Skin epidermis (tissue), 12 donors: ENCODE measurements around the gene THYN1.
"Not testable (repeated sequence)": the region's sequence is repeated elsewhere in the genome, so short reads cannot be mapped to it uniquely, and the experiment has no call there.

Experiments
- H3K27ac ChIP-seq, 21 experiments: fragments of 200-600 bp; sonication (generic) in 11 of 21; one replicate each; pipeline ENCODE4 v1.5.0; 2020; ENCODE audit warnings: mild to moderate bottlenecking in 3 of 21, inconsistent platforms in 2 of 21, moderate library complexity in 2 of 21
- H3K4me3 ChIP-seq, 7 experiments: fragments of 200-600 bp; sonication (generic) in 2 of 7; one replicate each; pipeline ENCODE4 v1.5.0; 2020; ENCODE audit warnings: inconsistent platforms in 2 of 7, mild to moderate bottlenecking in 2 of 7, moderate library complexity in 1 of 7

The THYN1 gene

DNA sequence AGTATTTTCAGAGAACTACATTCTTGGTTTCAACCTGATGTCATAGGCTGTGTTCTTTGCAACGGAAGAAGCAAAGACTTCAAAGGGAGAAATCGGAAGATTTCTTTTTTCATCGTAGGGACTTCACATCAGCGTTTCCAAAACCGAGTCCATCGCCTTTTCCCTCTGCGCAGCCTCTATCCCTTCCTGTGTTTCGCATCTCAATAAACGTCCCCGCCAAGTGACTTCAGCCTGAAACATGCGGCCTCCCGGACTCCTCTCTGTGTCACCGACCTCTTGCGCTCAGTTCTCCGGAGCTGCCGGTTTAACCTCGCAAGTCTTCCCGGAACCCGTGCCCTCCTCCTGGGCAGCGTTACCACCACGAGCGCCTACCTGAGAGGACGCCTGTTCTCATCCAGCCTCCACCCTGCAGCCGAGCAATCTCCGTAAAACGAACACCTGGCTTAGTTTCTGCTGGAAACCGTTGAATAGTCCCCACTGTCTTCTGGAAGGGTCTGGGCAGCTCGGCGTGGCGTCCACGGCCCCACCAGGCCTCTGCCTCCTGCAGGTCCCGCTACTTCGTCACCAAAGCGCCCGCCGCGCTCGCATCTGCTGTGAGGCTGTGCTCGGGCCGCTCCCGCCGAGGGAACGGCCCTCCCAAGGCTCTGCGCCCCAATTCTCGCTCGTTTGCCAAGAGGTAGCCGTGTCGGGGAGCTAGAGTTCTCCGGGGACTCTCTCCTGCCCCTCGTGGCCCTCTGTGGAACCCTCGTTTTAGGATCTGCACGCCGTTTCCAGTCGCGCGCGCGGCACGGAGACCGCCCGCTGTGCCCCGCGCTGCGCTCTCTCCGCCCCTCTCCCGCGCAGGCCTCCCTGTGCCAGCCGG lies 22.6 kb upstream of the THYN1 start, which contains the start of gene GLB1L3:
Gene GLB1L3, plus strand, starts transcription at position 846 of the 862 bp plus-strand sequence. CDS start 362 bp downstream, outside the sequence.
- Histone ChIP-seq H3K4me3 (peak within 1 kb of the TSS; percentile 34 to 56 (median 41)), H3K27ac (peak within 1 kb of the TSS in 8 of 21 experiments; percentile 2 to 73 (median 38))

DNA sequence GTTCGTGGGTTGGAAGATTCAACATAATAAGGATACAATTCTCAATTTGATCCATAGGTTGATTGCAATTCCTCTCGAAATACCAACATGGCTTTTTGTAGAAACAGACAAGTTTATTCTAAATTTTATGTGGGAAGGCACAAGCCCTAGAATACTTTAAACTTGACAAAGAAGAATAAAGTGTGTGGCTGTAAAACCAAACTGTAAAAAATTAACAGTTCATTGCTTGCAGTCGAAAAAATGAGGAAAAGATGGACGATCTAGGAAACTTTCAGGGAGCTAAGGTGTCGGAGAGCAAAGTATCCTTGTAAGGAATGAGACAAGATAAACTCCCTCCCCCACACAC lies 22.0 kb upstream of the THYN1 start:
- Histone ChIP-seq H3K27ac (peak overlapping the region in 2 of 21 experiments; percentile 59 to 73), H3K4me3 (peak overlapping the region in 6 of 7 experiments; percentile 34 to 56 (median 40))

- H3K4me3 ChIP-seq = no peak overlapping the region
- no peak overlapping the region for H3K27ac ChIP-seq
Measured at GRCh38 chr11:134273317-134273712, 20.2 kb upstream of the THYN1 start.

GRCh38 chr11:134272381-134273316 lies 19.5 kb upstream of the THYN1 start:
- Histone ChIP-seq H3K4me3 (no peak overlapping the region), H3K27ac (no peak overlapping the region)

DNA sequence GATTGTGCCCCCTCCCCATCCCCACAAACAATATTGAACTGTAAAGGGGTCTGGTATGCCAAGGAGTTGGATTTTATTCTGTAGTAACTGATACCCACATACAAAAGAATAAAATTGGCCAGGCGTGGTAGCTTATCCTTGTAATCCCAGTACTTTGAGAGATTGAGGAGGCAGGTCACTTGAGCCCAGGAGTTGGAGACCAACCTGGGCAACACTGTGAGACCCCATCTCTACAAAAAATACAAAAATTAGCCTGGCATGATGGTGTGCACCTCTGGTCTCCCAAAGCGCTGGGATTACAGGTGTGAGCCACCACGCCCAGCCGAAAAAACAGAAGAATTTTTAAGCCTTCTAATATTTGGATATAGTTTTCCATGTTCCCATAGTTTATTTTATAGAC lies 18.8 kb upstream of the THYN1 start:
- Histone ChIP-seq H3K4me3 (no peak overlapping the region), H3K27ac (no peak overlapping the region)

DNA sequence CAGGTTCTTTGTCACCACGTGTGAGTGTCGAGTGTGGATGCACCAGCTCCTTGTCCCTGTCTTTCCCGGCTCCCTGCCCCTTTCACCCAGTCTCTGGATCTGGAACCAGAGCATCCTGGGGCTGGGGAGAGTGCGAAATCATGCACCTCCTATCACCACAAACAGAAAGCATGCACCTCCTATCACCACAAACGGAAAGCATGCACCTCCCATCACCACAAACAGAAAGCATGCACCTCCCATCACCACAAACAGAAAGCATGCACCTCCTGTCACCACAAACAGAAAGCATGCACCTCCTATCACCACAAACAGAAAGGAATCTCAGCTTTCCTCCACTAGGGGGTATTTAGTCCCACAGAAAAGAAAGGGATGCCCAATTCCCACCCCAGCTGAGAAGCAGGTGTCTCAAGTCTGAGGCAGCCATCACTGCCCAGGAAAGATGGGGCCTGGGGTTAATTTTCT lies 17.1 kb upstream of the THYN1 start:
- Histone ChIP-seq H3K27ac (peak overlapping the region in 1 of 21 experiments; percentile 40), H3K4me3 (no peak overlapping the region)

DNA sequence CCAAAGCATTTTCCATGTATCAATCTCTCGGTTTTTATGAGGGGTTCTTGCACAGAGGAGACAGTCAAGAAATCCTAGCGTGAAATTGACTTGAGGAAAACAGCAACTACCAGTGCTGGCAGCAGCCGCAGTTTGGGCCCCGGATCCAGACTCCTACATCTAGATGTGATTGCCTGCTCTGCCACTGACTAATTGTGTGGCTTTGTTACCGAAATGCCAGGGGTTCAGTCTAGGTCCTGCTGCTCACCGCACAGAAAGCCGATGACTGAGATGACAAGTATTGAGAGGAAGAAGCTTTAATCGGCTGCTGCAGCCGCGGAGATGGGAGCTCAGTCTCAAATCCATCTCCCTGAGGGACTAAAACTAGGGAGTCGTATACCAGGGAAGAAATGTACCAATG lies 14.8 kb upstream of the THYN1 start:
- no peak overlapping the region for H3K4me3 ChIP-seq
- peak overlapping the region in 6 of 21 experiments; percentile 5 to 69 (median 36) for H3K27ac ChIP-seq

GRCh38 chr11:134267461-134267860 lies 14.3 kb upstream of the THYN1 start:
- Histone ChIP-seq H3K4me3 (no peak overlapping the region), H3K27ac (peak overlapping the region in 12 of 21 experiments; percentile 5 to 69 (median 22))

- H3K27ac ChIP-seq = peak overlapping the region in 12 of 21 experiments; percentile 5 to 69 (median 38)
- no peak overlapping the region for H3K4me3 ChIP-seq
Measured at GRCh38 chr11:134266841-134267251, 13.7 kb upstream of the THYN1 start.

GRCh38 chr11:134266440-134266839 lies 13.3 kb upstream of the THYN1 start:
- peak overlapping the region in 10 of 21 experiments; percentile 5 to 62 (median 27) for H3K27ac ChIP-seq
- no peak overlapping the region for H3K4me3 ChIP-seq

GRCh38 chr11:134264966-134265764 lies 12.0 kb upstream of the THYN1 start:
- H3K4me3 ChIP-seq = no peak overlapping the region
- H3K27ac ChIP-seq = peak overlapping the region in 1 of 21 experiments; percentile 11

GRCh38 chr11:134261626-134262488 lies 8.7 kb upstream of the THYN1 start:
- Histone ChIP-seq H3K4me3 (no peak overlapping the region), H3K27ac (no peak overlapping the region)

DNA sequence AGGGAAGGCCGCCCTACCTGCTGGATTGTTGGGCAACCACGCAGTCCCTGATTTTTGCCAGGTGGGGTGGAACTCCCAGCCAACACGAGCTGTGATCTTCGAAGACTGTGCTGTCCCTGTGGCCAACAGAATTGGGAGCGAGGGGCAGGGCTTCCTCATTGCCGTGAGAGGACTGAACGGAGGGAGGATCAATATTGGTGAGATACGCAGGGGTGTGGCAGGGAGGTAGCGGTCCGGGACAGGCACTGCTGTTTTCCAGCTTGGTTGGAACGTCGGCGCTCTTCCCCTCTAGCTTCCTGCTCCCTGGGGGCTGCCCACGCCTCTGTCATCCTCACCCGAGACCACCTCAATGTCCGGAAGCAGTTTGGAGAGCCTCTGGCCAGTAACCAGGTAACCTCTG lies 7.8 kb upstream of the THYN1 start:
- Histone ChIP-seq H3K27ac (no peak overlapping the region), H3K4me3 (no peak overlapping the region)

DNA sequence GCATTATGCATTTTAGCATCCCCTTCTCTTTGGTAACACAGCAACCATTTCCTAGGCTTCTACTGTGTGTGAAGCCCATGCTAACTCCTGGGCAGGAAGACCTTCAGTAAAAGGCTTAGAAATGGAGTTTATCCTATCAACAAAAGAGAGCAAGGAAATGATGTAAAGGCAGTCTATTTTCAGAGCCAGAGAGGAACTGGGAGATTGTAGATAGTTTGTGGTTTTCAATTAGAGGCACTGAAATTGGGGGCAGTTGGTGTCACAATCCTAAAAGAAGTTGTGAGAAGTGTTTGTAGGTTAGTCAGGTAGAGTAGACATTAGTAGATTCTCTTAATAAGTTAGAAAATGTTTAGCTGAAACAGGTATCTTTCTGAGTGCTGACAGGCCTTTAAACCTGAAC lies 7.4 kb upstream of the THYN1 start:
- H3K27ac ChIP-seq = no peak overlapping the region
- no peak overlapping the region for H3K4me3 ChIP-seq

- peak overlapping the region in 2 of 21 experiments; percentile 4 to 45 for H3K27ac ChIP-seq
- H3K4me3 ChIP-seq = no peak overlapping the region
Measured at GRCh38 chr11:134258577-134258976, 5.4 kb upstream of the THYN1 start.

DNA sequence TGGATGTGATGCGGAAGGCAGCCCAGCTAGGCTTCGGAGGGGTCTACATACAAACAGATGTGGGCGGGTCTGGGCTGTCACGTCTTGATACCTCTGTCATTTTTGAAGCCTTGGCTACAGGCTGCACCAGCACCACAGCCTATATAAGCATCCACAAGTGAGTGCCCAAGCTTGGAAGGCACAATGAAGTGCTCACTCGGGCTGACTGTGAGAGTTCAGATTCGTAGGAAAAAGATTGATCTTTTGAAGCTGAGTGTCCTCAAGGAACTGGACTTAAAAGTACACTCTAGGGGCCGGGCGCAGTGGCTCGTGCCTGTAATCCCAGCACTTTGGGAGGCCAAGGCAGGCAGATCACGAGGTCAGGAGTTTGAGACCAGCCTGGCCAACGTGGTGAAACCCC lies 3.9 kb upstream of the THYN1 start:
- no peak overlapping the region for H3K4me3 ChIP-seq
- no peak overlapping the region for H3K27ac ChIP-seq

GRCh38 chr11:134255184-134255561 lies 2.0 kb upstream of the THYN1 start:
- not testable (repeated sequence) for H3K27ac ChIP-seq

DNA sequence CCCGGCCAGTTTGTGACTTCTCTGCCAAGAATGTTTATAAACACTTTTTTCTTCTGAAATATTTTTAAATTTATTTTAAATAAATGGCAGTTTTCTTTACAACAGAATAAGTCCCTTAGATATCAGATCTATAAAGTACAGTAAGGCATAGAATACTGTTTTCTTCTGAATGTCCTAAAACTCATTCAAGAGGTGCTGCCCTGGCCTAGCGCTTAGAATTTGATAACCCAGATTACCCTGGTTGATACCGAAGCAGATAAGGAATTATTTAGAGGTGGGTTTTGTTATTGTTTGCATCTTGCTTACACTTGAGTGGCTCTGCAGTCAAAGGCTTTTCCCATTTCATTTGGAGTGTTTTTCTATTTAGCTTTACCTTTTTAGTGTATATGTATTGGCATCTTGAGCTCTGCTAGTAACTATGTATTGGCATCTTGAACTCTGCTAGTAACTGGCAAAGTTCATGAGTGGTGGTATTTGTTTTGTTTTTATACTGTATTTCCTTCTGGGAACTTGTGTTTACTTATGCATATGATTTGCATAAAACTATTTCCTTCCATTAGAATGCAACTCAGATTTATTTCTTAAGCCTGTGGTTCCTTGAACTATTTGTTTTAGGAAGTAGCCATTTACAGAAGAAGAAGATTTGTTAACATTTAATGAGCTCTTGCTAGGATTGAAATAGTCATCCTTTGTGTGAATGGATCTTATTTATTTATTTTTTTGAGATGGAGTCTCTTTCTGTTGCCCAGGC lies 1.5 kb upstream of the THYN1 start:
- peak overlapping the region in 1 of 21 experiments; percentile 83 for H3K27ac ChIP-seq
- H3K4me3 ChIP-seq = peak overlapping the region in 6 of 7 experiments; percentile 63 to 97 (median 90)

More at GRCh38 chr11:134255184-134255561, 2.0 kb upstream of the THYN1 start:
- H3K4me3 ChIP-seq = not testable (repeated sequence)
